ENCODE results near the gene FAM83C.

Gene FAM83C

DNA sequence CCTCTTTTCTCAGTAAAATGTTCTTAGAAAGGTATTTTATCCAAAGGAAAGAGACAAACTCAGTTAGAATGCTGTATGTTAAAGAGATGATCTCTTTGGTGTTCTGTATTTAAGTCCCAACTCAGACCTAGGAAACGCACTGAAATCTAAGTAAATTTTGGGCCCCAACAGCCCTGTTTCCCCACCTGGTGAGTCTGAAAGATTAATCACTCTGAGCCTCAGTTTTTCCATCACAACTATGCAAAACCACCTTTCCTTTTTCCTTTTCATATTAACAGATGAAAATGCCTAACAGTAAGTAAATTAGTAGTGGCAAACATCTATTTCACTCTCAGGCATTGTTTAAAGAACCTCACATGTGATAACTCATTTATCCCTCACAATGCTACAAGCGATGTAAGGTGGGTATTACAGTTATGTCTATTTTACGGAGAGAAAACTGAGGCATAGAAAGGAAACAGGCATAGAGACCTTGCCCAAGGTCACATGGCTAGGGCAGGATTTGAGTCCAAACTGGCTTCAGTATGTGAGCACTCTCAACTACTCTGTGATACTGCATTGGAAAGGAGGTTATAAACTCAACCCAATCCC lies 36.0 kb upstream of the FAM83C start:
- no peaks in the 10 kb centered on the region for H3K9me3 ChIP-seq (ENCODE audit: insufficient read depth, low read depth, low read length)
- H3K27me3 ChIP-seq (ENCODE audit: insufficient read depth, low read length): no peaks in the 10 kb centered on the region
- peaks cover 2% of the 10 kb centered on the region; the same call in 1 of the 2 replicates for H3K4me1 ChIP-seq (ENCODE audit: insufficient read depth, low read length)
- H3K27ac ChIP-seq (ENCODE audit: low read depth, low read length): no peak overlapping the region
- H3K9ac ChIP-seq (ENCODE audit: low read depth, low read length): no peak overlapping the region
- no peak overlapping the region for H3K4me3 ChIP-seq (ENCODE audit: low read length)
- 99% methylated on average over 3 of the region's 3 CpGs for WGBS
- H3K36me3 ChIP-seq (ENCODE audit: insufficient read depth, low read length): 0 out of 2 replicates have a peak, but pooled peaks cover 4% of the 10 kb centered on the region

DNA sequence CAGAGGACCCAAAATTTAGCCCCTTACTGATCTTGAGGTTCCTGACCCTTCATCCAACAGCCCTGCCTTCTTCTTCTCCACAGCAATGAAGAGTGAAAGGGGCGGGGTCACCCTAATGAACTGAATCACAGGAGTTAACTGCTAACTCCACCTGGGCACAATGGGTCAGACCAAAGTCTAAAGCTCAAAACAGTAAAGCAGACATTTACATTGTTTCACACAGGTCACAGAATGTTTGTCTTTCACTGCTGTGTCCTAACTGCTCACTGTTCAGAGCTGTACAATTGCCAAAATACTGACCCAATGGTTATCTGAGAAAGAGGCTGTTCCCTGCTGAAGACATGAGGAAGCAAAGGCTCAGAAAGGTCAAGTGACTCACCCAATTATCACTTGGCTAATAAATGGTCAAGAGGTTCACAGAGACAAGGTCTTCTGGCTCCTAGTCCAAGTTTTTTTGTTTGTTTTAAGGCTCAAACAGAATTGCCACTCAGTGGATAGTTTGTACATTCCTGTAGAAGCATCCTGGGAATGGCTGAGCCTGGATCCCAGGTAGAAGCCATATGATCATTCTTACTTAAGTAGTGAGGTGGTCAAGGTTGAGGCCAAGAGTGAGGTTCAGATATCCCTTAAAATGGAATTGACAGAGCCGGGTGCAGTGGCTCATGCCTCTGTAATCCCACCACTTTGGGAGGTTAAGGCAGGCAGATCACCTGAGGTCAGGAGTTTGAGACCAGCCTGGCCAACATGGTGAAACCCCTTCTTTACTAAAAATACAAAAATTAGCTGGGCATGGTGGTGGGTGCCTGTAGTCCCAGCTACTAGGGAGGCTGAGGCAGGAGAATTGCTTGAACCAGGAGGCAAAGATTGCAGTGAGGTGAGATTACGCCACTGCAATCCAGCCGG lies 35.1 kb upstream of the FAM83C start:
- no peaks in the 10 kb centered on the region for H3K9me3 ChIP-seq (ENCODE audit: insufficient read depth, low read depth, low read length)
- no peak overlapping the region for H3K27ac ChIP-seq (ENCODE audit: low read depth, low read length)
- peaks cover 2% of the 10 kb centered on the region; the same call in 1 of the 2 replicates for H3K4me1 ChIP-seq (ENCODE audit: insufficient read depth, low read length)
- no peak overlapping the region for H3K9ac ChIP-seq (ENCODE audit: low read depth, low read length)
- H3K4me3 ChIP-seq (ENCODE audit: low read length): no peak overlapping the region
- 93% methylated on average over 4 of the region's 4 CpGs for WGBS
- H3K27me3 ChIP-seq (ENCODE audit: insufficient read depth, low read length): no peaks in the 10 kb centered on the region
- 0 out of 2 replicates have a peak, but pooled peaks cover 4% of the 10 kb centered on the region for H3K36me3 ChIP-seq (ENCODE audit: insufficient read depth, low read length)

- no peak overlapping the region for H3K27ac ChIP-seq (ENCODE audit: low read depth, low read length)
- 94% methylated on average over 3 of the region's 3 CpGs for WGBS
- no peak overlapping the region for H3K4me3 ChIP-seq (ENCODE audit: low read length)
- H3K27me3 ChIP-seq (ENCODE audit: insufficient read depth, low read length): no peaks in the 10 kb centered on the region
- H3K4me1 ChIP-seq (ENCODE audit: insufficient read depth, low read length): peaks cover 2% of the 10 kb centered on the region; the same call in 1 of the 2 replicates
- no peak overlapping the region for H3K9ac ChIP-seq (ENCODE audit: low read depth, low read length)
- 0 out of 2 replicates have a peak, but pooled peaks cover 4% of the 10 kb centered on the region for H3K36me3 ChIP-seq (ENCODE audit: insufficient read depth, low read length)
- no peaks in the 10 kb centered on the region for H3K9me3 ChIP-seq (ENCODE audit: insufficient read depth, low read depth, low read length)
These were observed 34.5 kb upstream of the FAM83C start for GRCh38 chr20:35326740-35327073.

- H3K27me3 ChIP-seq (ENCODE audit: insufficient read depth, low read length): no peaks in the 10 kb centered on the region
- 89% methylated on average over 11 of the region's 11 CpGs for WGBS
- no peaks in the 10 kb centered on the region for H3K9me3 ChIP-seq (ENCODE audit: insufficient read depth, low read depth, low read length)
- no peak overlapping the region for H3K9ac ChIP-seq (ENCODE audit: low read depth, low read length)
- no peak overlapping the region for H3K4me3 ChIP-seq (ENCODE audit: low read length)
- H3K4me1 ChIP-seq (ENCODE audit: insufficient read depth, low read length): peaks cover 2% of the 10 kb centered on the region; the same call in 1 of the 2 replicates
- no peak overlapping the region for H3K27ac ChIP-seq (ENCODE audit: low read depth, low read length)
- 0 out of 2 replicates have a peak, but pooled peaks cover 4% of the 10 kb centered on the region for H3K36me3 ChIP-seq (ENCODE audit: insufficient read depth, low read length)
These were observed 34.0 kb upstream of the FAM83C start for GRCh38 chr20:35326021-35326739.

- Histone ChIP-seq H3K4me1 (ENCODE audit: insufficient read depth, low read length) (peaks cover 8% of the 10 kb centered on the region), H3K4me3 (ENCODE audit: low read length) (no peak overlapping the region), H3K36me3 (ENCODE audit: insufficient read depth, low read length) (0 out of 2 replicates have a peak, but pooled peaks cover 4% of the 10 kb centered on the region), H3K27me3 (ENCODE audit: insufficient read depth, low read length) (no peaks in the 10 kb centered on the region), H3K27ac (ENCODE audit: low read depth, low read length) (no peak overlapping the region), H3K9ac (ENCODE audit: low read depth, low read length) (no peak overlapping the region), H3K9me3 (ENCODE audit: insufficient read depth, low read depth, low read length) (no peaks in the 10 kb centered on the region)
- WGBS: 90% methylated on average over 6 of the region's 6 CpGs
These were observed 33.2 kb upstream of the FAM83C start for GRCh38 chr20:35325401-35325800.

- Histone ChIP-seq H3K4me3 (ENCODE audit: low read length) (no peak overlapping the region), H3K27me3 (ENCODE audit: insufficient read depth, low read length) (no peaks in the 10 kb centered on the region), H3K27ac (ENCODE audit: low read depth, low read length) (no peak overlapping the region), H3K36me3 (ENCODE audit: insufficient read depth, low read length) (0 out of 2 replicates have a peak, but pooled peaks cover 4% of the 10 kb centered on the region), H3K9ac (ENCODE audit: low read depth, low read length) (no peak overlapping the region), H3K9me3 (ENCODE audit: insufficient read depth, low read depth, low read length) (no peaks in the 10 kb centered on the region), H3K4me1 (ENCODE audit: insufficient read depth, low read length) (peaks cover 17% of the 10 kb centered on the region; the same call in 1 of the 2 replicates)
- WGBS: 91% methylated on average over 3 of the region's 3 CpGs
These were observed 28.3 kb upstream of the FAM83C start for GRCh38 chr20:35320396-35321126.

DNA sequence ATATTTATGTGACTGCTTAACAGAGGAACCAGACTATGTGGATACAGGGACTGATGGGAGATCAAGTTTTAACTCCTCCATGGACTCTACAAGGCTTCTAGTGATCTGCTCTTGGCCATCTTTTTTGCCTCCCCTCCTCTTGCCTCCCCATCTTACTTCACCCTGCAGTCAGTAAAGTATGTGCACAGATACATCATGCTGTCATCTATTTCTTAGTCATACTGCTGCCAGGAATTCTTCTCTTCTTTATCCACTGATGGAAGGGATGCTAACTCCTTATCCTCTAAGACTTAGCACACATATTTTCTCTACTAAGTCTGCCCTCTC lies 27.6 kb upstream of the FAM83C start:
- no peak overlapping the region for H3K27ac ChIP-seq (ENCODE audit: low read depth, low read length)
- peaks cover 24% of the 10 kb centered on the region; the same call in 1 of the 2 replicates for H3K4me1 ChIP-seq (ENCODE audit: insufficient read depth, low read length)
- H3K27me3 ChIP-seq (ENCODE audit: insufficient read depth, low read length): no peaks in the 10 kb centered on the region
- H3K9me3 ChIP-seq (ENCODE audit: insufficient read depth, low read depth, low read length): no peaks in the 10 kb centered on the region
- no peak overlapping the region for H3K9ac ChIP-seq (ENCODE audit: low read depth, low read length)
- 0 out of 2 replicates have a peak, but pooled peaks cover 2% of the 10 kb centered on the region for H3K36me3 ChIP-seq (ENCODE audit: insufficient read depth, low read length)
- no peak overlapping the region for H3K4me3 ChIP-seq (ENCODE audit: low read length)

GRCh38 chr20:35319192-35319870 lies 27.1 kb upstream of the FAM83C start:
- Histone ChIP-seq H3K36me3 (ENCODE audit: insufficient read depth, low read length) (no peaks in the 10 kb centered on the region), H3K4me3 (ENCODE audit: low read length) (no peak overlapping the region), H3K9me3 (ENCODE audit: insufficient read depth, low read depth, low read length) (no peaks in the 10 kb centered on the region), H3K27ac (ENCODE audit: low read depth, low read length) (no peak overlapping the region), H3K9ac (ENCODE audit: low read depth, low read length) (no peak overlapping the region), H3K4me1 (ENCODE audit: insufficient read depth, low read length) (peaks cover 24% of the 10 kb centered on the region; the same call in 1 of the 2 replicates), H3K27me3 (ENCODE audit: insufficient read depth, low read length) (no peaks in the 10 kb centered on the region)
- 96% methylated on average over 4 of the region's 5 CpGs for WGBS

- Histone ChIP-seq H3K27me3 (ENCODE audit: insufficient read depth, low read length) (no peaks in the 10 kb centered on the region), H3K4me3 (ENCODE audit: low read length) (no peak overlapping the region), H3K27ac (ENCODE audit: low read depth, low read length) (no peak overlapping the region), H3K9me3 (ENCODE audit: insufficient read depth, low read depth, low read length) (no peaks in the 10 kb centered on the region), H3K4me1 (ENCODE audit: insufficient read depth, low read length) (peaks cover 24% of the 10 kb centered on the region; the same call in 1 of the 2 replicates), H3K9ac (ENCODE audit: low read depth, low read length) (no peak overlapping the region), H3K36me3 (ENCODE audit: insufficient read depth, low read length) (no peaks in the 10 kb centered on the region)
- 86% methylated on average over 6 of the region's 6 CpGs for WGBS
These were observed 26.4 kb upstream of the FAM83C start for GRCh38 chr20:35318502-35319157.
